HepG2 (cell line): ENCODE data around the gene GPR17. TPM values are rescaled to one million over a fixed set of nuclear protein-coding genes. Genes with fewer than 3 reads are reported as not detected.

Source experiments
- ATF7 ChIP-seq, 2 experiments: fragments of 450-650 bp in 1 of 2; sonication (generic) in 1 of 2; formaldehyde crosslinking in 1 of 2; IDR thresholded peaks; 2 replicates each; pipeline versions ENCODE4 v1.4.0 to v1.6.1; 2016 to 2020; ENCODE audit warnings: antibody characterized with exemption in 1 of 2, mild to moderate bottlenecking in 1 of 2, missing genetic modification reagents in 1 of 2
- CHD4 ChIP-seq: fragments of 200-600 bp; sonication (generic); IDR thresholded peaks from 2 replicates; pipeline ENCODE4 v1.7.0; 2017; ENCODE audit warnings: mild to moderate bottlenecking, low read length, borderline replicate concordance
- HES4 ChIP-seq: sonication (generic); formaldehyde crosslinking; IDR thresholded peaks from 2 replicates; pipeline ENCODE4 v1.9.0; 2021; ENCODE audit warnings: mild to moderate bottlenecking, missing genetic modification reagents, borderline replicate concordance
- KDM1A ChIP-seq: IDR thresholded peaks from 2 replicates; pipeline ENCODE4 v1.6.1; 2016; ENCODE audit warnings: missing compliant biosample characterization
- NFE2 ChIP-seq: sonication (generic); formaldehyde crosslinking; IDR thresholded peaks from 2 replicates; pipeline ENCODE4 v1.4.0; 2020; ENCODE audit warnings: missing genetic modification reagents
- NFYB ChIP-seq: sonication (generic); formaldehyde crosslinking; IDR thresholded peaks from 2 replicates; pipeline ENCODE4 v1.4.0; 2020; ENCODE audit warnings: missing genetic modification reagents
- PHF5A ChIP-seq: IDR thresholded peaks from one replicate; pipeline ENCODE4 v1.6.1; 2018; ENCODE audit warnings: low read depth, missing genetic modification reagents; ENCODE audit not compliant: unreplicated experiment
- RAD51 ChIP-seq: fragments of 450-650 bp; IDR thresholded peaks from 2 replicates; pipeline ENCODE4 v1.6.1; 2016; ENCODE audit warnings: borderline replicate concordance
- SAP130 ChIP-seq: IDR thresholded peaks from 2 replicates; pipeline ENCODE4 v1.6.1; 2016; ENCODE audit warnings: low read depth
- SP5 ChIP-seq: IDR thresholded peaks from 2 replicates; pipeline ENCODE4 v1.6.1; 2016; ENCODE audit warnings: low read depth, borderline replicate concordance
- TSC22D2 ChIP-seq: sonication (generic); formaldehyde crosslinking; IDR thresholded peaks from 2 replicates; pipeline ENCODE4 v1.5.1; 2020; ENCODE audit warnings: missing genetic modification reagents, mild to moderate bottlenecking, borderline replicate concordance
- ZFP82 ChIP-seq: sonication (generic); formaldehyde crosslinking; IDR thresholded peaks from 2 replicates; pipeline ENCODE4 v1.5.1; 2020; ENCODE audit warnings: mild to moderate bottlenecking, missing genetic modification reagents, borderline replicate concordance
- ZNF205 ChIP-seq: IDR thresholded peaks from 2 replicates; pipeline ENCODE4 v1.6.1; 2018; ENCODE audit warnings: missing biosample characterization, missing genetic modification reagents
- ZNF225 ChIP-seq: sonication (generic); formaldehyde crosslinking; IDR thresholded peaks from 2 replicates; pipeline ENCODE4 v1.4.0; 2020; ENCODE audit warnings: mild to moderate bottlenecking, missing genetic modification reagents
- ZNF296 ChIP-seq: sonication (generic); formaldehyde crosslinking; conservative IDR thresholded peaks from 2 replicates; pipeline ENCODE4 v1.5.0; 2020; ENCODE audit warnings: mild to moderate bottlenecking, missing genetic modification reagents
- ZNF317 ChIP-seq: sonication (generic); formaldehyde crosslinking; IDR thresholded peaks from 2 replicates; pipeline ENCODE4 v1.5.0; 2020; ENCODE audit warnings: mild to moderate bottlenecking, missing genetic modification reagents
- ZNF383 ChIP-seq: sonication (generic); formaldehyde crosslinking; IDR thresholded peaks from 2 replicates; pipeline ENCODE4 v1.4.0; 2020; ENCODE audit warnings: missing genetic modification reagents, mild to moderate bottlenecking, borderline replicate concordance
- ZNF563 ChIP-seq: sonication (generic); formaldehyde crosslinking; IDR thresholded peaks from 2 replicates; pipeline ENCODE4 v1.8.0; 2022; ENCODE audit warnings: mild to moderate bottlenecking, moderate library complexity, missing genetic modification reagents
- ZNF737 ChIP-seq: sonication (generic); formaldehyde crosslinking; IDR thresholded peaks from 2 replicates; pipeline ENCODE4 v1.5.0; 2020; ENCODE audit warnings: missing genetic modification reagents, mild to moderate bottlenecking, borderline replicate concordance
- ZNF841 ChIP-seq: sonication (generic); formaldehyde crosslinking; IDR thresholded peaks from 2 replicates; pipeline ENCODE4 v1.8.1; 2023; ENCODE audit warnings: missing genetic modification reagents, borderline replicate concordance
- polyA plus RNA-seq, 8 experiments: library from polyadenylated mRNA; depleted of rRNA in 3 of 8; stranded (reverse) in 7 of 8; unstranded in 1 of 8; fragments of >200 nt; fragmentation: Illumina TruSeq in 4 of 8; extraction: Trizol in 4 of 8; gene quantifications; 2 replicates each; pipeline versions ENCODE4 v1.2.1 to v1.2.3, GENCODE V29; 2011 to 2016; ENCODE audit warnings: low read depth in 4 of 8, missing spikeins in 1 of 8, mixed read lengths in 1 of 8; ENCODE audit not compliant: insufficient read depth in 1 of 8
- total RNA-seq, 5 experiments: library from RNA; depleted of rRNA; stranded (reverse); fragments of >200 nt; fragmentation: Illumina TruSeq; extraction: Trizol; gene quantifications; 2 replicates each; pipeline ENCODE4 v1.2.3, GENCODE V29; 2016; ENCODE audit warnings: low read depth in 1 of 5
- TF ChIP-seq, protein P1 (sequence below): sonication (generic); formaldehyde crosslinking; IDR thresholded peaks from 2 replicates; pipeline ENCODE4 v1.5.0; 2020; ENCODE audit warnings: missing genetic modification reagents, mild to moderate bottlenecking, borderline replicate concordance
- TF ChIP-seq, protein P2 (sequence below): sonication (generic); formaldehyde crosslinking; conservative IDR thresholded peaks from 2 replicates; pipeline ENCODE4 v1.8.1; 2023; ENCODE audit warnings: missing genetic modification reagents
- TF ChIP-seq, protein P3 (sequence below): IDR thresholded peaks from 2 replicates; pipeline ENCODE4 v1.6.1; 2016
- TF ChIP-seq, protein P4 (sequence below): fragments of 450-650 bp; IDR thresholded peaks from 2 replicates; pipeline ENCODE4 v1.6.1; 2017; ENCODE audit warnings: mild to moderate bottlenecking

The GPR17 gene
- total and polyA plus RNA-seq, 2 of the 13 experiments (the other 11 are each of a cell fraction or from before 2014, with no cell fraction given): not detected

DNA sequence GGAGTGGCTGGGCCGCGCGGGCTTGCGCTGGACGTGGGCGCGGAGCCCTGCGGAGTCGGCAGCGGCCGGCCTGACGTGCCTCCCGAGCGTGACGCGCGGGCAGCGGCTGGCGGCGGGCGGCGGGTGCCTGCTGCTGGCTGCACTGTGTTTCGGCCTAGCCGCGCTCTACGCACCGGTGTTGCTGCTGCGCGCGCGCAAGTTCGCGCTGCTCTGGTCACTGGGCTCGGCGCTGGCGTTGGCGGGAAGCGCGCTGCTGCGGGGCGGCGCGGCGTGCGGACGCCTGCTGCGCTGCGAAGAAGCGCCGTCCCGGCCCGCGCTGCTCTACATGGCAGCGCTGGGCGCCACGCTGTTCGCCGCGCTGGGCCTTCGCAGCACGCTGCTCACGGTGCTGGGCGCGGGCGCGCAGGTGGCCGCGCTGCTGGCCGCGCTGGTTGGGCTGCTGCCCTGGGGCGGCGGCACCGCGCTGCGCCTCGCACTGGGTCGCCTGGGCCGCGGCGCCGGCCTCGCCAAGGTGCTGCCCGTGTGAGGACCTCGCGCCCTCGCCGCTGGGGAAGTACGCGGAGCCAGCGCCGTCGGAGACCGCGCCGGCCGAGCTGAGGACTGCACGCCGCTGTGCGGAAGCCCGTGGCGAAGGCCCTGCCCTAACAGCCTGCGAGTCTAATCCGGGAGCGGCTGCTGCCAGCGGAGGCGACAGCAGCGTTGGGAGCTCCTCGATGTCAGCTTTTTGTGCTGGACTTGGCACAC lies 55.9 kb downstream of the GPR17 start (continued):
- TF ChIP-seq ZNF225 (CRISPR knock-in tag) (0 out of 2 replicates have a peak, but pooled peaks have one; percentile 58), SAP130 (CRISPR knock-in tag) (peak; percentile 73), ZFP82 (CRISPR knock-in tag) (no peak; the same call in 1 of the 2 replicates), KDM1A (CRISPR knock-in tag) (no peak), ZNF563 (peak; percentile 90), ZNF841 (CRISPR knock-in tag) (no peak; the same call in 1 of the 2 replicates), ZNF317 (CRISPR knock-in tag) (no peak), NFE2 (CRISPR knock-in tag) (no peak), ZNF737 (CRISPR knock-in tag) (no peak), HES4 (CRISPR knock-in tag) (no peak), ATF7 (IDR thresholded peaks at IDR 0.05) (no peak), ATF7 (CRISPR knock-in tag; IDR thresholded peaks at IDR 0.05) (peak; percentile 72; the same call in 1 of the 2 replicates), PHF5A (CRISPR knock-in tag) (peak; percentile 48), TSC22D2 (no peak), RAD51 (no peak), NFYB (CRISPR knock-in tag) (no peak), ZNF296 (CRISPR knock-in tag) (no peak), SP5 (no peak), CHD4 (no peak), ZNF205 (CRISPR knock-in tag) (peak; percentile 79), ZNF383 (no peak)
- TF ChIP-seq, protein P1, sequence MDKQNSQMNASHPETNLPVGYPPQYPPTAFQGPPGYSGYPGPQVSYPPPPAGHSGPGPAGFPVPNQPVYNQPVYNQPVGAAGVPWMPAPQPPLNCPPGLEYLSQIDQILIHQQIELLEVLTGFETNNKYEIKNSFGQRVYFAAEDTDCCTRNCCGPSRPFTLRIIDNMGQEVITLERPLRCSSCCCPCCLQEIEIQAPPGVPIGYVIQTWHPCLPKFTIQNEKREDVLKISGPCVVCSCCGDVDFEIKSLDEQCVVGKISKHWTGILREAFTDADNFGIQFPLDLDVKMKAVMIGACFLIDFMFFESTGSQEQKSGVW (CRISPR knock-in tag): no peak
- TF ChIP-seq, protein P2, sequence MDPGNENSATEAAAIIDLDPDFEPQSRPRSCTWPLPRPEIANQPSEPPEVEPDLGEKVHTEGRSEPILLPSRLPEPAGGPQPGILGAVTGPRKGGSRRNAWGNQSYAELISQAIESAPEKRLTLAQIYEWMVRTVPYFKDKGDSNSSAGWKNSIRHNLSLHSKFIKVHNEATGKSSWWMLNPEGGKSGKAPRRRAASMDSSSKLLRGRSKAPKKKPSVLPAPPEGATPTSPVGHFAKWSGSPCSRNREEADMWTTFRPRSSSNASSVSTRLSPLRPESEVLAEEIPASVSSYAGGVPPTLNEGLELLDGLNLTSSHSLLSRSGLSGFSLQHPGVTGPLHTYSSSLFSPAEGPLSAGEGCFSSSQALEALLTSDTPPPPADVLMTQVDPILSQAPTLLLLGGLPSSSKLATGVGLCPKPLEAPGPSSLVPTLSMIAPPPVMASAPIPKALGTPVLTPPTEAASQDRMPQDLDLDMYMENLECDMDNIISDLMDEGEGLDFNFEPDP (CRISPR knock-in tag): peak; percentile 98; the same call in 1 of the 2 replicates
- TF ChIP-seq, protein P3, sequence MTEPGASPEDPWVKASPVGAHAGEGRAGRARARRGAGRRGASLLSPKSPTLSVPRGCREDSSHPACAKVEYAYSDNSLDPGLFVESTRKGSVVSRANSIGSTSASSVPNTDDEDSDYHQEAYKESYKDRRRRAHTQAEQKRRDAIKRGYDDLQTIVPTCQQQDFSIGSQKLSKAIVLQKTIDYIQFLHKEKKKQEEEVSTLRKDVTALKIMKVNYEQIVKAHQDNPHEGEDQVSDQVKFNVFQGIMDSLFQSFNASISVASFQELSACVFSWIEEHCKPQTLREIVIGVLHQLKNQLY (CRISPR knock-in tag): no peak; the same call in 1 of the 2 replicates
- TF ChIP-seq, protein P4, sequence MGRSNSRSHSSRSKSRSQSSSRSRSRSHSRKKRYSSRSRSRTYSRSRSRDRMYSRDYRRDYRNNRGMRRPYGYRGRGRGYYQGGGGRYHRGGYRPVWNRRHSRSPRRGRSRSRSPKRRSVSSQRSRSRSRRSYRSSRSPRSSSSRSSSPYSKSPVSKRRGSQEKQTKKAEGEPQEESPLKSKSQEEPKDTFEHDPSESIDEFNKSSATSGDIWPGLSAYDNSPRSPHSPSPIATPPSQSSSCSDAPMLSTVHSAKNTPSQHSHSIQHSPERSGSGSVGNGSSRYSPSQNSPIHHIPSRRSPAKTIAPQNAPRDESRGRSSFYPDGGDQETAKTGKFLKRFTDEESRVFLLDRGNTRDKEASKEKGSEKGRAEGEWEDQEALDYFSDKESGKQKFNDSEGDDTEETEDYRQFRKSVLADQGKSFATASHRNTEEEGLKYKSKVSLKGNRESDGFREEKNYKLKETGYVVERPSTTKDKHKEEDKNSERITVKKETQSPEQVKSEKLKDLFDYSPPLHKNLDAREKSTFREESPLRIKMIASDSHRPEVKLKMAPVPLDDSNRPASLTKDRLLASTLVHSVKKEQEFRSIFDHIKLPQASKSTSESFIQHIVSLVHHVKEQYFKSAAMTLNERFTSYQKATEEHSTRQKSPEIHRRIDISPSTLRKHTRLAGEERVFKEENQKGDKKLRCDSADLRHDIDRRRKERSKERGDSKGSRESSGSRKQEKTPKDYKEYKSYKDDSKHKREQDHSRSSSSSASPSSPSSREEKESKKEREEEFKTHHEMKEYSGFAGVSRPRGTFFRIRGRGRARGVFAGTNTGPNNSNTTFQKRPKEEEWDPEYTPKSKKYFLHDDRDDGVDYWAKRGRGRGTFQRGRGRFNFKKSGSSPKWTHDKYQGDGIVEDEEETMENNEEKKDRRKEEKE: no peak
